ENCODE data around the gene ZFR2.

ZFR2 gene

DNA sequence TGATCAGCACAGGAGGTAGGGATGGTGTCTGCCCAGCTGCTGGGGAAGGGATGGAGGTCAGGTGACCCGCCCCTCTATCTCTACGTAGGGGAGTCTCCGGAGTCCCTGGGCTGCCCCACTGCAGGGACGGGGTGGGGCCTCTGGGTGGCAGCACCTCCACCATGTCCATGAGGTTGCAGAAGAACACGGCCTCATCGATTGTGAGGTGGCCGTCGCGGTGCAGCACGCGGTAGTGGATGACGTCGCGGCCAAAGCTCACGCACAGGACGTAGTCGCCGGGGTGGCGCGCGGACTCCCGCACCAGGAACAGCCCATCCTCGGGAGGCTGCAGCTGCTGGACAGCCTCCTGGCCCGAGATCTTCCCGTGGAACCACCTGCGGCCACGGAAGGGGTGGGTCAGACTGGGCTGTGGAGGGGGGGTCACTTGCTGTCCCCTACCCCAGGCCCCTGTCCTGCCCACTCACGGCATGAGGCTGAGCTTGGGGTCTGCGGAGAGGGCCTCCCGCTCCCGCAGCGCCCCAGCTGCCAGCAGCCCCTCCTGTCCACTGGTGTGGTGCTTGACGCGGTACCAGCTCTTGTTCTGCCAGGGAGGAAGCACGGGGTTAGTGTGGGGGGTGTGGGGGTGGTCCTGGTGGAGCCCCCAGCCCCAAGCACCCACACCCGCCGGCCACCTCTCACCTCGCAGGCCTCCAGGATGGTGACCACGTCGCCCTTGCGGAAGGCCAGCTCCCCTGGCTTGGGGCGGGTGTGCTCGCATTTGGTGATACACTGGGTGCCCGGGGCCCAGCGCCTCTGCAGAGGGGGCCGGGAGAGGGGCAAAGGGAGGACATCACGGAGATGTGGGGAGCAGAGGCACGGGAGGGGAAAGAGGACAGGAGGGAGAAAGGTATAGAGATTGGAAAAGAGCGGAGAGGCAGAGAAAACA is 84.9 kb downstream of the ZFR2 start:
- DNase-seq: no peak
- H3K9me3 ChIP-seq (ENCODE audit: insufficient read depth, low read length, severe bottlenecking): peaks cover 19% of the 10 kb centered on the region
- no peaks in the 10 kb centered on the region for H3K79me2 ChIP-seq (ENCODE audit: insufficient read depth, low read length)
- H3K4me2 ChIP-seq (ENCODE audit: insufficient read depth, low read length): no peak overlapping the region
- H3K9ac ChIP-seq (ENCODE audit: low read depth, low read length): no peak overlapping the region
- H3K27ac ChIP-seq (ENCODE audit: low read length): no peak overlapping the region
- H4K20me1 ChIP-seq (ENCODE audit: insufficient read depth, low read length): 0 out of 2 replicates have a peak, but pooled peaks cover 5% of the 10 kb centered on the region
- ATAC-seq (ENCODE audit: insufficient read depth, low read depth): no peak
- peaks cover 8% of the 10 kb centered on the region for H3K4me1 ChIP-seq (ENCODE audit: insufficient read depth, low read length)
- no peak for TF ChIP-seq EZH2 (IDR thresholded peaks at IDR 0.05; ENCODE audit: borderline replicate concordance, low read depth, low read length, severe bottlenecking)
- TF ChIP-seq, protein P1, sequence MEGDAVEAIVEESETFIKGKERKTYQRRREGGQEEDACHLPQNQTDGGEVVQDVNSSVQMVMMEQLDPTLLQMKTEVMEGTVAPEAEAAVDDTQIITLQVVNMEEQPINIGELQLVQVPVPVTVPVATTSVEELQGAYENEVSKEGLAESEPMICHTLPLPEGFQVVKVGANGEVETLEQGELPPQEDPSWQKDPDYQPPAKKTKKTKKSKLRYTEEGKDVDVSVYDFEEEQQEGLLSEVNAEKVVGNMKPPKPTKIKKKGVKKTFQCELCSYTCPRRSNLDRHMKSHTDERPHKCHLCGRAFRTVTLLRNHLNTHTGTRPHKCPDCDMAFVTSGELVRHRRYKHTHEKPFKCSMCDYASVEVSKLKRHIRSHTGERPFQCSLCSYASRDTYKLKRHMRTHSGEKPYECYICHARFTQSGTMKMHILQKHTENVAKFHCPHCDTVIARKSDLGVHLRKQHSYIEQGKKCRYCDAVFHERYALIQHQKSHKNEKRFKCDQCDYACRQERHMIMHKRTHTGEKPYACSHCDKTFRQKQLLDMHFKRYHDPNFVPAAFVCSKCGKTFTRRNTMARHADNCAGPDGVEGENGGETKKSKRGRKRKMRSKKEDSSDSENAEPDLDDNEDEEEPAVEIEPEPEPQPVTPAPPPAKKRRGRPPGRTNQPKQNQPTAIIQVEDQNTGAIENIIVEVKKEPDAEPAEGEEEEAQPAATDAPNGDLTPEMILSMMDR (IDR thresholded peaks at IDR 0.05; ENCODE audit: borderline replicate concordance, extremely low read depth, low read length, poor library complexity, severe bottlenecking): peak; percentile 54
- H3K27me3 ChIP-seq (ENCODE audit: insufficient read depth, low read length, poor library complexity): peaks cover 19% of the 10 kb centered on the region
- H3K4me3 ChIP-seq (ENCODE audit: low read depth in 1 of 2, low read length in 2 of 2): no peak overlapping the region
- H2AFZ ChIP-seq (ENCODE audit: low read depth, low read length): no peak overlapping the region
- no peaks in the 10 kb centered on the region for H3K36me3 ChIP-seq (ENCODE audit: insufficient read depth, low read length)

DNA sequence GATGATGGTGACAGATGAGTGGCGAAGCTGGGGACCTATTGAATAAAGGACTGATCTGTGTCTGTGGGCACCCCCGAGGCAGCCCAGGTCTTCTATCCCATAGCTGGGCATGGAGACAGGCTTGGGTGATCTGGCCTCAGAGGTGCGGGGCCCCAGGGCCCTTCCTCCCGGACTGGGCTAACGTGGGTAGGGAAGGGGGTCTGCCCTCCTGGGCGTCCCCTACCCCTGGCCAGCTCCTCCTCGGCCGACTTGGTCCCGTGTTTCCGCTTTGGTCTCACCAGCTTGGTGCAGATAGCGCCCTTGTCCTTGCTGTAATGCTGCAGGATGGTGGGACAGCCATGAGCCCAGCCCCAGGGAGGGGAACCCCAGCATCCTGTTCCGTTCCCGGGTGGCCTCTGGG is 85.9 kb downstream of the ZFR2 start:
- DNase-seq (no peak), ATAC-seq (ENCODE audit: insufficient read depth, low read depth) (no peak)
- Histone ChIP-seq H3K9ac (ENCODE audit: low read depth, low read length) (no peak overlapping the region), H3K9me3 (ENCODE audit: insufficient read depth, low read length, severe bottlenecking) (peaks cover 19% of the 10 kb centered on the region), H3K27me3 (ENCODE audit: insufficient read depth, low read length, poor library complexity) (peaks cover 19% of the 10 kb centered on the region), H3K36me3 (ENCODE audit: insufficient read depth, low read length) (no peaks in the 10 kb centered on the region), H3K4me2 (ENCODE audit: insufficient read depth, low read length) (no peak overlapping the region), H4K20me1 (ENCODE audit: insufficient read depth, low read length) (0 out of 2 replicates have a peak, but pooled peaks cover 5% of the 10 kb centered on the region), H3K4me1 (ENCODE audit: insufficient read depth, low read length) (peaks cover 8% of the 10 kb centered on the region), H2AFZ (ENCODE audit: low read depth, low read length) (no peak overlapping the region), H3K27ac (ENCODE audit: low read length) (no peak overlapping the region), H3K79me2 (ENCODE audit: insufficient read depth, low read length) (no peaks in the 10 kb centered on the region), H3K4me3 (ENCODE audit: low read depth in 1 of 2, low read length in 2 of 2) (no peak overlapping the region)
- no peak for TF ChIP-seq EZH2 (IDR thresholded peaks at IDR 0.05; ENCODE audit: borderline replicate concordance, low read depth, low read length, severe bottlenecking)
- TF ChIP-seq, protein P1 (IDR thresholded peaks at IDR 0.05; ENCODE audit: borderline replicate concordance, extremely low read depth, low read length, poor library complexity, severe bottlenecking): no peak

DNA sequence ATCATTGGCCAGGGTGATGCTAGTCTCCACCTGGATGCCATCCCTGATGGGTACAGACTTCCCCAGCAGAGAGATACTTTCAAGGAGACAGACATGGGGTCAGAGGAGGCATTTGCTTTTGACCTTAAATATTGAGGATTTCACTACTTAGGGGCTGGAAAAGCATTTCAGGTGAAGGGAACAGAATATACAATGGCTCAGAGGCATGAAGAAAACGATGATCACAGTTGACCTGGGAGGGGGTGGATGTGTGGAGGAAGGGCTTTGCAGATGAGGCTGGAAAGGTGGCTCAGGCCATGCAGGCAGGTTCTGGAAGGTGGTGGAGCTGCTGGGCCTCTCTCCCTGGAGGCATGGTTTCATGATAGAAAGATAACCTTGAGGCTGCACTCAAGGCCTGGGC is 86.5 kb downstream of the ZFR2 start:
- Histone ChIP-seq H4K20me1 (ENCODE audit: insufficient read depth, low read length) (0 out of 2 replicates have a peak, but pooled peaks cover 5% of the 10 kb centered on the region), H3K9ac (ENCODE audit: low read depth, low read length) (no peak overlapping the region), H2AFZ (ENCODE audit: low read depth, low read length) (no peak overlapping the region), H3K4me1 (ENCODE audit: insufficient read depth, low read length) (peaks cover 8% of the 10 kb centered on the region), H3K36me3 (ENCODE audit: insufficient read depth, low read length) (no peaks in the 10 kb centered on the region), H3K27me3 (ENCODE audit: insufficient read depth, low read length, poor library complexity) (peaks cover 19% of the 10 kb centered on the region), H3K27ac (ENCODE audit: low read length) (no peak overlapping the region), H3K4me2 (ENCODE audit: insufficient read depth, low read length) (no peak overlapping the region), H3K9me3 (ENCODE audit: insufficient read depth, low read length, severe bottlenecking) (peaks cover 19% of the 10 kb centered on the region), H3K79me2 (ENCODE audit: insufficient read depth, low read length) (no peaks in the 10 kb centered on the region), H3K4me3 (ENCODE audit: low read depth in 1 of 2, low read length in 2 of 2) (no peak overlapping the region)
- DNase-seq (no peak), ATAC-seq (ENCODE audit: insufficient read depth, low read depth) (no peak)
- TF ChIP-seq, protein P1 (IDR thresholded peaks at IDR 0.05; ENCODE audit: borderline replicate concordance, extremely low read depth, low read length, poor library complexity, severe bottlenecking): no peak
- no peak for TF ChIP-seq EZH2 (IDR thresholded peaks at IDR 0.05; ENCODE audit: borderline replicate concordance, low read depth, low read length, severe bottlenecking)

Measured in DND-41 (cell line).